Measurements from ENCODE around the gene COL8A1. TPM values are rescaled to one million over a fixed set of nuclear protein-coding genes. Genes with fewer than 3 reads are reported as not detected.

COL8A1 gene
- total RNA-seq, 3 donors from 2014 or later = 0.11 TPM; not detected in 2

DNA sequence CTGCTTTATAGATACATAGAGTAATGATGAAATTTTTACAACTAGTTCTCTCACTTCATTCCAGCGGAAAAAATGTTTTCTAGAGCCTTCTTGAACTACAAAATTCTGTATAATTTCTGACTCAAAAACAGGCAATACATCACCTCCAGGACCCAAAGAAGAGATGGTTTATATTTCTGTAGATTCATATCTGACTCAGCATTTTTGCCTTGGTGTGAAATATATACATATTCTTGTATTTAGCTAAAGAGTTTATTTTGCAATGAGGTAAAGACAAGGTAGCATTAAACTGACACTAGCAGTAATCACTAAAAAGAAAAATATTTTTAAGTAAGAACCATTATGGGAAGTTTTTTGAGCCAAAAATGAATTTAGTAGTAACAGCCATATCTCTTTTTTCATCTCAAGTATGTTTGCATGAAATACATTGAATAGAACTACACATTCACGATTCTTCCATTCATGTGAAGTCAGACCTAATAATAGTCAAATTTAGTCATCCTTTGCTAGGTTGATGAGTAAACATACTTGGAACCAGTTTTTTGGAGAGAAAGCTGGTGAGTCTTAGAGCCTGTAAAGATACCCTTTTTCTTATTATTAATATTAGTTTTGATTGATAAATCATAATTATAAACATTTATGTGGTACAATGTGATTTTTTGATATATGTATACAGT lies 31.6 kb downstream of the COL8A1 start:
- no peak overlapping the region for H3K4me3 Mint-ChIP-seq
- H3K4me1 Mint-ChIP-seq (ENCODE audit: low read depth) = no peaks in the 10 kb centered on the region
- H3K9me3 Mint-ChIP-seq = no peaks in the 10 kb centered on the region
- H3K36me3 Mint-ChIP-seq (ENCODE audit: insufficient read depth) = no peaks in the 10 kb centered on the region
- no peak for ATAC-seq
- DNase-seq = no peak
- H3K27me3 Mint-ChIP-seq (ENCODE audit: low read depth) = peaks cover 4% of the 10 kb centered on the region

DNA sequence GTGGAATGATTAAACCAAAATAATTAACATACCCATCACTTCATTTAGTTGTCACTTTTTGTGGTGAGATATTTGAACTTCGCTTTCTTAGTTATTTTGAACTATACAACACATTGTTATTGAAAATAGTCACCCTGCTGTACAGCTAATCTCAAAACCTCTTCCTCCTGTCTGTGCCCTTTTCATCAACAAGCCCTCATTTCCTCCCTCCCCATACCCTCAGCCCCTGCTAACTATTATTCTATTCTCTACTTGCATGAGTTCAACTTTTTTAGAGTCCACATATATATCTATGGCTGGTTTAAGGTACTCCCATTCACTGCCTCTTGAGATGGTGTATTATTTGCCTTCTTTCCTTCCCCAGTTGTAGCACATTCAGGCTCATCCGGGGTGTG lies 32.2 kb downstream of the COL8A1 start:
- DNase-seq (no peak), ATAC-seq (no peak)
- H3K9me3 Mint-ChIP-seq = no peaks in the 10 kb centered on the region
- H3K4me3 Mint-ChIP-seq = no peak overlapping the region
- no peaks in the 10 kb centered on the region for H3K36me3 Mint-ChIP-seq (ENCODE audit: insufficient read depth)
- no peaks in the 10 kb centered on the region for H3K4me1 Mint-ChIP-seq (ENCODE audit: low read depth)
- peaks cover 4% of the 10 kb centered on the region for H3K27me3 Mint-ChIP-seq (ENCODE audit: low read depth)

- DNase-seq (no peak), ATAC-seq (no peak)
- H3K36me3 Mint-ChIP-seq (ENCODE audit: insufficient read depth) = no peaks in the 10 kb centered on the region
- H3K9me3 Mint-ChIP-seq = no peaks in the 10 kb centered on the region
- no peak overlapping the region for H3K4me3 Mint-ChIP-seq
- H3K4me1 Mint-ChIP-seq (ENCODE audit: low read depth) = no peaks in the 10 kb centered on the region
- H3K27me3 Mint-ChIP-seq (ENCODE audit: low read depth) = no peaks in the 10 kb centered on the region
These were observed 35.8 kb downstream of the COL8A1 start for GRCh38 chr3:99674086-99674789.

- no peak for DNase-seq
- no peak overlapping the region for H3K4me3 Mint-ChIP-seq
- H3K4me1 Mint-ChIP-seq (ENCODE audit: low read depth) = no peaks in the 10 kb centered on the region
- no peak for ATAC-seq
- H3K27me3 Mint-ChIP-seq (ENCODE audit: low read depth) = peaks cover 3% of the 10 kb centered on the region
- H3K9me3 Mint-ChIP-seq = no peaks in the 10 kb centered on the region
- no peaks in the 10 kb centered on the region for H3K36me3 Mint-ChIP-seq (ENCODE audit: insufficient read depth)
These were observed 39.6 kb downstream of the COL8A1 start for GRCh38 chr3:99678023-99678422.

GRCh38 chr3:99678896-99679295 lies 40.5 kb downstream of the COL8A1 start:
- H3K36me3 Mint-ChIP-seq (ENCODE audit: insufficient read depth) = no peaks in the 10 kb centered on the region
- H3K9me3 Mint-ChIP-seq = no peaks in the 10 kb centered on the region
- H3K27me3 Mint-ChIP-seq (ENCODE audit: low read depth) = peaks cover 3% of the 10 kb centered on the region
- no peaks in the 10 kb centered on the region for H3K4me1 Mint-ChIP-seq (ENCODE audit: low read depth)
- ATAC-seq = no peak
- no peak overlapping the region for H3K4me3 Mint-ChIP-seq
- no peak for DNase-seq

- ATAC-seq = no peak
- Mint-ChIP-seq H3K4me1 (ENCODE audit: low read depth) (no peaks in the 10 kb centered on the region), H3K36me3 (ENCODE audit: insufficient read depth) (no peaks in the 10 kb centered on the region), H3K9me3 (no peaks in the 10 kb centered on the region), H3K27me3 (ENCODE audit: low read depth) (peaks cover 3% of the 10 kb centered on the region), H3K4me3 (no peak overlapping the region)
- DNase-seq = no peak
These were observed 43.1 kb downstream of the COL8A1 start for GRCh38 chr3:99681512-99681911.

DNA sequence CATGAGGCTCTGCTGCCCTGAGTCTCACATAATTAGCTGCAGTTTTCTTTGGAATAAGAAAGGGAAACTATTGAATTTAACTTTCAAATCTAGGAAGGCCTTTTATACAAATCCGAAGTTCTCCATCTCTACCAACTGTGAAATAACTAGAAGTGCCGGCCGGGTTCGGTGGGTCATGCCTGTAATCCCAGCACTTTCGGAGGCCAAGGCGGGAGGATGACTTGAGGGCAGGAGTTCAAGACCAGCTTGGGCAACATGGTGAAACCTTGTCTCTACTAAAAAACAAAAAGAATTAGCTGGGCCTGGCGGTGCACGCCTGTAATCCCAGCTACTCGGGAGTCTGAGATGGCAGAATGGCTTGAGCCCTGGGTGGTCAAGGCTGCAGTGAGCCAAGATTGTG lies 43.6 kb downstream of the COL8A1 start:
- no peak for ATAC-seq

GRCh38 chr3:99683465-99683864 lies 45.1 kb downstream of the COL8A1 start:
- peaks cover 11% of the 10 kb centered on the region for H3K27me3 Mint-ChIP-seq (ENCODE audit: low read depth)

More for the DNA sequence above, 43.6 kb downstream of the COL8A1 start:
- H3K4me3 Mint-ChIP-seq = no peak overlapping the region
- no peaks in the 10 kb centered on the region for H3K36me3 Mint-ChIP-seq (ENCODE audit: insufficient read depth)
- no peaks in the 10 kb centered on the region for H3K4me1 Mint-ChIP-seq (ENCODE audit: low read depth)
- DNase-seq = no peak
- H3K27me3 Mint-ChIP-seq (ENCODE audit: low read depth) = peaks cover 4% of the 10 kb centered on the region
- H3K9me3 Mint-ChIP-seq = no peaks in the 10 kb centered on the region

GRCh38 chr3:99683876-99684275 lies 45.5 kb downstream of the COL8A1 start:
- DNase-seq (no peak), ATAC-seq (no peak)
- no peak overlapping the region for H3K4me3 Mint-ChIP-seq
- H3K4me1 Mint-ChIP-seq (ENCODE audit: low read depth) = no peaks in the 10 kb centered on the region
- no peaks in the 10 kb centered on the region for H3K36me3 Mint-ChIP-seq (ENCODE audit: insufficient read depth)
- no peaks in the 10 kb centered on the region for H3K9me3 Mint-ChIP-seq
- peaks cover 11% of the 10 kb centered on the region for H3K27me3 Mint-ChIP-seq (ENCODE audit: low read depth)

More at GRCh38 chr3:99683465-99683864, 45.1 kb downstream of the COL8A1 start:
- no peaks in the 10 kb centered on the region for H3K9me3 Mint-ChIP-seq
- H3K4me3 Mint-ChIP-seq = no peak overlapping the region
- no peaks in the 10 kb centered on the region for H3K36me3 Mint-ChIP-seq (ENCODE audit: insufficient read depth)
- H3K4me1 Mint-ChIP-seq (ENCODE audit: low read depth) = no peaks in the 10 kb centered on the region
- DNase-seq (no peak), ATAC-seq (no peak)

DNA sequence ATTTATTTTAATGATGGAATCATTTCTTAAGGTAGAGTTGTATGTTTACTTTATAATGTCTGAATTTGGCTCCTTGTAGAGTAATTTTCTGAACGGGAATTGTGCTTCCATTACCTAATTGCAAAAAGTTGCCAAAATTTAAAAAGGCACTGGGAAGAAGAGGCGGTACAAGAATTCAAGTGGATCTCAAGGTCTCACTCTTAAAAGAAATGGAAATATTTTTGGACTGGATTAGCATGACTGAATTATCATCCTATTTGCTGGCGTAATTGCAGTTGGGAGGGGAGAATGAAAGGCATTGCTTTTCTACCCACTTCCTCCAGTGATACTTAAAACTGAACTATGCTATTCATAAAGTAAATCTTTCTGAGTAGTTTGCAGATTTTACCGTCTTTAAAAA lies 46.2 kb downstream of the COL8A1 start:
- no peaks in the 10 kb centered on the region for H3K4me1 Mint-ChIP-seq (ENCODE audit: low read depth)
- H3K27me3 Mint-ChIP-seq (ENCODE audit: low read depth) = peaks cover 11% of the 10 kb centered on the region
- no peak for ATAC-seq
- DNase-seq = no peak
- no peak overlapping the region for H3K4me3 Mint-ChIP-seq
- H3K36me3 Mint-ChIP-seq (ENCODE audit: insufficient read depth) = no peaks in the 10 kb centered on the region
- H3K9me3 Mint-ChIP-seq = no peaks in the 10 kb centered on the region

DNA sequence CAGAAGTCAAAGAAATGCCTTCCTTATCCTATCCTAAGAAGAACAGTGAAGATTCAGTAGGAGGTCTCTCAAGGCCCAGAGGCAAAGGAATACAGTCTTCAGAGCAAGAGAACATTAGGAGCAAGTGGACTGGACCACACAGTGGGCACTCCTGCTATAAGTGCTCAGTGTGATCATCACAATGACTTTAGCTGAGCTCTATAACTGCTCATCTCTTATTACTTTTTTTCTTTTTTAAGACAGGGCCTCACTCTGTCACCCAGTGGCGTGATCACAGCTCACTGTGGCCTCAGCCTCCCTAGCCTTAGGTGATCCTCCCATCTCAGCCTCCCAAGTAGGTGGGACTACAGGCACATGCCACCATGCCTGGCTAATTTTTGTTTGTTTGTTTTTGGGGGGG lies 48.1 kb downstream of the COL8A1 start:
- Mint-ChIP-seq H3K9me3 (no peaks in the 10 kb centered on the region), H3K4me1 (ENCODE audit: low read depth) (no peaks in the 10 kb centered on the region), H3K27me3 (ENCODE audit: low read depth) (peaks cover 11% of the 10 kb centered on the region), H3K36me3 (ENCODE audit: insufficient read depth) (no peaks in the 10 kb centered on the region), H3K4me3 (no peak overlapping the region)
- no peak for DNase-seq
- no peak for ATAC-seq

GRCh38 chr3:99686955-99687612 lies 48.7 kb downstream of the COL8A1 start:
- Mint-ChIP-seq H3K4me3 (no peak overlapping the region), H3K9me3 (no peaks in the 10 kb centered on the region), H3K4me1 (ENCODE audit: low read depth) (no peaks in the 10 kb centered on the region), H3K27me3 (ENCODE audit: low read depth) (peaks cover 11% of the 10 kb centered on the region), H3K36me3 (ENCODE audit: insufficient read depth) (no peaks in the 10 kb centered on the region)
- DNase-seq = no peak
- no peak for ATAC-seq

GRCh38 chr3:99690761-99691369 lies 52.5 kb downstream of the COL8A1 start:
- no peaks in the 10 kb centered on the region for H3K9me3 Mint-ChIP-seq
- H3K4me1 Mint-ChIP-seq (ENCODE audit: low read depth) = no peaks in the 10 kb centered on the region
- H3K36me3 Mint-ChIP-seq (ENCODE audit: insufficient read depth) = no peaks in the 10 kb centered on the region
- no peak for ATAC-seq
- no peak for DNase-seq
- no peak overlapping the region for H3K4me3 Mint-ChIP-seq
- H3K27me3 Mint-ChIP-seq (ENCODE audit: low read depth) = peaks cover 12% of the 10 kb centered on the region

DNA sequence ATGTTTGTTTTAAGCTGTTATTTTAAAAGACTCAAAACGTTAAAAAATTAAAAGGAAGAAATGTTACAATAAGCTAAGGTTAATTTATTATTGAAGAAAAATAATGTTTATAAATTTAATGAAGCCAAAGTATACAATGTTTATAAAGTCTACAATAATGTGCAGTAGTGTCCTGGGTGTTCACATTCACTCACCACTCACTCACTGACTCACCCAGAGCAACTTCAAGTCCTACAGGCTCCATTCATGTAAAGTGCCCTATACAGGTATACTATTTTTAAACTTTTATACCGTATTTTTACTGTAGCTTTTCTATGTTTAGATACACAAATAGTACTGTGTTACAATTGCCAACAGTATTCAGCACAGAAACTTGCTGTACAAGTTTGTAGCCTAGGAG lies 55.2 kb downstream of the COL8A1 start:
- Mint-ChIP-seq H3K9me3 (no peaks in the 10 kb centered on the region), H3K36me3 (ENCODE audit: insufficient read depth) (no peaks in the 10 kb centered on the region), H3K4me3 (no peak overlapping the region), H3K4me1 (ENCODE audit: low read depth) (no peaks in the 10 kb centered on the region), H3K27me3 (ENCODE audit: low read depth) (peaks cover 4% of the 10 kb centered on the region)
- ATAC-seq (no peak), DNase-seq (no peak)

Measured in activated T-cell treated with anti-CD3 and anti-CD28 coated beads, Interleukin-2, amount 50 U/mL, for 4 hours (primary cell).